HG03039 (cell line): Measurements from ENCODE around the gene DSG1.
"Not testable (repeated sequence)": the region's sequence is repeated elsewhere in the genome, so short reads cannot be mapped to it uniquely, and the experiment has no call there.

ENCODE experiments used
- ATAC-seq: cut with Tn5 transposase; IDR thresholded peaks from one replicate; pipeline ENCODE4 v1.9.1; 2021; ENCODE audit warnings: mild to moderate bottlenecking, moderate library complexity; ENCODE audit not compliant: unreplicated experiment

Gene DSG1

DNA sequence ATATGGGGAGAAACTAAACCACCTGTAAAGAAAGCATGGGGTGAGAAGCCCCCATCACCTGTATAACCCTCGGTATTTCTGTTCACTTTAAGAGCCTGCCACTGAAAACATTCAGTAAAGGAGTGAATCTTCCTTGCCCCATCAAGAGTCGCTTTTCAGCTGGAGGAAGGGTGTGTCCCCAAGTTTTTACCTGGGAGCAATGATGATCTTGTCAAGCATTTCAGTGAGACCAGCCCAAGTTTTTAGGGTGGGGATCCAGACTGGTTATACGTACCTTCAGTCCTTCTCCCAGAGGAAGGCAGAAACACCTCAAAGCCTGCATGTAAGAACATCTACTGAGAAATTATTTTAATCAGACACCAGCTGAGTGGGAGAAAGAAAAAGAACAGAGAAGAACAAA is at the start of gene DSG1:
TSS of gene DSG1 (plus strand) at position 301 of the 400 bp plus-strand sequence. CDS start 141 bp downstream, outside the sequence.
- no peak for ATAC-seq

- ATAC-seq, result no peak
These were observed 49.0 kb upstream of the DSG1 start for GRCh38 chr18:31268985-31269406.

DNA sequence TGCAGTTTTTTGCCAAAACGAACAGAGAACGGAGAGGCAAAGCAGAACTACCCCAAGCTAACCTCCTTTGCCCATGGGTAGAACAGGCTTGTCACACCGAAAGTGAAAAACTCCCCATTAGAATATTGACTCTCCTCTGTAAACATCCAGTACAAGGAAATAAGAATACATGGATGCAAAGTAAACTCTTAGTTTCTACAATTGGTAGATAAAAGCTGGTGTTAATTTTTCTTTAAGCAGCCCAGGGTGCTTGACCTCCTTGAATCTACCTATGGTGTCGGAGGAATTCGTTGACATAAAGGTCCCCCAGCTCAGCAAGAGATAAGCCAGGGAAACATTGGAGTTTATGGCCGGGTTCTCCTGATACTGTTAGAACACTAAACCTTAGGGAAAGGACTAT is 48.4 kb upstream of the DSG1 start:
- ATAC-seq, result no peak

GRCh38 chr18:31270578-31270977 is 47.4 kb upstream of the DSG1 start:
- ATAC-seq, result no peak

GRCh38 chr18:31273812-31274527 is 44.0 kb upstream of the DSG1 start:
- no peak for ATAC-seq

DNA sequence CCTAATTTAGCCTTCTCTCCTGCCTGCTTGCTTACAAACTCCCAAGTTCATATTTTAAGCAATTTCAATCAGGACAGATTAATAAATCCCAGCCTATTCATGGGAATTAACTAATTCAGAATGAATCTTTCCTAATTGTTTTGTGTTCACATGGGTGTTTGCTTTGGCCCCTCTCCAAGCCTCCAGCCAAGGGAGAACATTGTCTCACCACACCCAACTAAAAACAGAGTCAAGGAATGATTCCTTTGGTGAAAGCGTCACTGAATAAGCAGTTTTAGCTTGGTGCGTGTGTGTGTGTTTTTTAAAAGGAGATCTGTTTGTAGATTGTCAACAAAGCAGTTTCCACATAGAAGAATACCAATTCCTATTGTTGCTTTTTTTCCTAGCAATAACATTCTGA is 43.0 kb upstream of the DSG1 start:
- no peak for ATAC-seq

GRCh38 chr18:31275722-31276463 is 42.1 kb upstream of the DSG1 start:
- ATAC-seq, result no peak

DNA sequence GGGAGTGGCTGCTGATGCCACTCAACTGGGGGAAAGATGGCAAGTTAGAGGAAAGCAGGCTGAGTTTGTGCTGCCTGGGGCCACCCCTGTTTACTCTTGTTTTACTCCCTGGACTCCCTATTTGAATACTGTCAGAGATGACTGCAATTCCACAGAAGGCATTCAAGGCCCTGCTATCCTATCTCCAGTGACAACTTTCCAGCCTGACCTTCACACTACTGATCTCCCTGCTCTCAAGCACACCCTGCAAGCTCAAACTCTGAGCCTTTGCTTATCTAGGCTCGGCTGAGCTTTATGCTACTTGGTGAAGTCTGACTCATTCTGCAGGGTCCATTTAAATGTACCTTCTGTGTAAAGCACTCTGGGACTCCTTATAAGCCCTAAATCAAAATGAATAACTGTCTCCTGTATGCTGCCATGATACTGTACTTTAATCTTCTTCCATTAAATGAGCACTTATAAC is 39.3 kb upstream of the DSG1 start:
- no peak for ATAC-seq

DNA sequence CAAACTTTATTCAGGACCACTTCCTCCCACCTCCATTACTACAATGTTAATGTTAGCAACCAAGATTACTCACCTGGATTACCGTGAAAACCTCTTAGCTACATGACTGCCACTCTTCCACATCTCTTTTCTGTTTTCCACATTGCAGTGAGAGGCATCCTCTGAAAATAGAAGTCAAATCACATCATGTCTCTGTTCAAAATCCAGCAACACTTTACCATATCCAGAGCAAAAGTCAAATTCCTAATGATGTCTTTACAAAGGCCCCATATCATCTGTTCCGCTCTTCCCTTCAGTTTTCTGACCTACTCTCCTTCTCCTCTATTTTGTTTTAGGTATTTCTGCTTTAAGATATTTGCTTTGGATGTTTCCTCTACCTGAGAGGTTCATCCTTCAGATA is 37.5 kb upstream of the DSG1 start:
- ATAC-seq, result no peak

DNA sequence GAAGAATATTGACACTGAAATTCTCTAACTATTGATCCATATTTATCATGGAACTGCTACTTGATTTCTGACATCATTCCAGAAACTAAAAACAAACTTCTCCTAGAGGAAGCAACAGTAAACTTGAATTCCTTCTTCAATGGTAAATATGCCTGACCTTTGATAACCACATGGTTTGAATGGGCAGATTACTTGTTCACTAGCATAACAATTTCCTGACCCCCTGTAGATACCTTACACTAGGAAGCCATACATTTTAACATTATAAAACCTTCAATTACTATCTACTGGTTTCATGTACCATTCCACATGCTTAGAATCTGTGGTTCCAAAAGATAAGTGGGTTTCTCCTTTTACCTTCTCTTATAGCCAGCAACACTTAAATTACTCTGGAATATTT is 36.5 kb upstream of the DSG1 start:
- ATAC-seq, result no peak

DNA sequence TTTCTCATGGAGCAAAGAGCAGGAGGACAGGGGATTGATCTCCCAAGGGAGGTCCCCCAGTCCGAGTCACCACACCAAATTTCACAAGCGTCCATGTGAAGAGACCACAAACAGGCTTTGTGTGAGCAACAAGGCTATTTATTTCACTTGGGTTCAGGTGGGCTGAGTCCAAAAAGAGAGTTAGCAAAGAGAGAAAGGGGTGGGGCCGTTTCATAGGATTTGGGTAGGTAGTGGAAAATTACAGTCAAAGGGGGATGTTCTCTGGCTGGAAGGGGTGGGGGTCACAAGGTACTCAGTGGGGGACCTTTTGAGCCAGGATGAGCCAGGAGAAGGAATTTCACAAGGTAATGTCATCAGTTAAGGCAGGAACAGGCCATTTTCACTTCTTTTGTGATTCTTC is 28.5 kb upstream of the DSG1 start:
- not testable (repeated sequence) for ATAC-seq

GRCh38 chr18:31291688-31292087 is 26.3 kb upstream of the DSG1 start:
- ATAC-seq, result no peak

GRCh38 chr18:31294199-31294747 is 23.7 kb upstream of the DSG1 start:
- ATAC-seq, result no peak

GRCh38 chr18:31297248-31297647 is 20.7 kb upstream of the DSG1 start:
- no peak for ATAC-seq

DNA sequence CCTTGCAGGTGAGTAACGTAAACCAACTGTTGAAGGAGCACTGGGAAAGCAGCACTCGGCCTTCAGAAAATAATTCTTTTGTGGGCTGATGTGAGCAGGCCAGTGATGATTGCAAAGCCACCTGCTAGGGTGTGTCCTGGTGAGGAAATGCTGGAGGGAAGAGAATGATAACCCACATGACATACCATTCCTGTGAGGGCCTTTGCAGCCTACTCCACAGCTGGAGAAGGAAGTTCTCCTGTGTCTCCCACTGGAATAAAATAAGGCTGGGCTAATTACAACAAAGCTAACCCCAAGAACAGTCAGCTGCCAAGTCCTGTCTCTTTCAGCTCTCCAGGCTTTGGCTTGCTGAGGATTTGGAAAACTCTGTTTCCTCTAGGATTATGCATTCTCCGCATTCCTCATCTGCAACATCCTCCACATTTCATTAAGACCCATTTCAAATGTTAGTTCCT is 16.7 kb upstream of the DSG1 start:
- no peak for ATAC-seq

DNA sequence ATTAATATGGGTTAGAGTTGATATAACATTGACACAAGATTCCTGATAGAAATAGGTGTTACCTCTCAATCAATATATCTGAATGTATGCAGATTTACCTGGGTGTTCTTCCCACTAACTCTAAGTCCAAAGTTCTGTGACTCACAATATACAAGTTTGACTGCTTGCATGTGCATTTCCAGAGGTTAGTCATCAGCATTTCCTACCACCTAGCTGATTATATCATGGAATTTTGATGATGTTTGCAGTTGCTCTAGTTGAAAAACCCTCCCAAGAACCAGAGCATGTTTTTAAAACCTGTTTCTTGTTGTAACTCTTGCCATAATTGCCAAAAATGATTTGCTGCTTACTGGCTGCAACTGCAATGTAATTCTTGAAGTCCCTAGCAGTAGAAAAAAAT is 15.0 kb upstream of the DSG1 start:
- ATAC-seq, result no peak

- ATAC-seq, result no peak
These were observed 14.2 kb upstream of the DSG1 start for GRCh38 chr18:31303771-31304170.

GRCh38 chr18:31309115-31309514 is 8.8 kb upstream of the DSG1 start:
- no peak for ATAC-seq

- no peak for ATAC-seq
These were observed 986 bp upstream of the DSG1 start for GRCh38 chr18:31316974-31317373.

DNA sequence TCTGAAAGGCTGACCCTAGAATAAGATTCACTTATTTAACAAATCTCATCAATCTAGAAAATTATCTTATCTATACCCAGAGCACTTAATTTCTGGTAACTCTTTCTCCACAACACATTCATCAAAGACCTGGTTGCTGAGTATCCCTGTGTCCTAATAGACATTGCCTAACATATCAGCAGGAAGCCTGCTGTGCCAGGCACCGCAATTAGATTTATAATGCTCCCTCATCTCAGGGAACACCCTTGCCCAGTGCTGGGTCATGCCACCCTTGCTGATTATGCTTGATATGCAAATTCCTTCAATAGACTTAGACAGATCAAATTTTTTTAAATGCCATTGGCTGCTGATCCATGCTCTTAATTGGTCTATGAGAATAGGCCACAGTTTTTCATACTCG is 3.8 kb downstream of the DSG1 start:
- ATAC-seq, result no peak

GRCh38 chr18:31325051-31325450 is 7.1 kb downstream of the DSG1 start:
- ATAC-seq, result no peak
